SK-N-SH treated with all-trans-retinoic acid at 6 μM for 48 hours (cell line): Measurements from ENCODE around the gene AKAP7.
"Not testable (repeated sequence)": the region's sequence is repeated elsewhere in the genome, so short reads cannot be mapped to it uniquely, and the experiment has no call there.

Source experiments
- ATAC-seq: fragments of 200-7000 bp; cut with Tn5 transposase; 3 replicates; pipeline ENCODE4 v1.9.1; 2020; ENCODE audit warnings: mild to moderate bottlenecking, moderate library complexity
- ARNTL ChIP-seq: fragments of 450-650 bp; formaldehyde crosslinking; IDR thresholded peaks from 2 replicates; pipeline ENCODE4 v1.5.0; 2020; ENCODE audit warnings: low read depth, mild to moderate bottlenecking, moderate library complexity, borderline replicate concordance
- BACH2 ChIP-seq: fragments of 250-450 bp; sonication (Bioruptor Pico); IDR thresholded peaks from 2 replicates; pipeline ENCODE4 v1.9.0; 2021; ENCODE audit warnings: mild to moderate bottlenecking, borderline replicate concordance
- CREB5 ChIP-seq: fragments of 250-450 bp; sonication (Bioruptor Pico); IDR thresholded peaks from 2 replicates; pipeline ENCODE4 v1.5.1; 2020; ENCODE audit warnings: low read depth, mild to moderate bottlenecking, moderate library complexity
- CSDC2 ChIP-seq: fragments of 250-450 bp; sonication (Bioruptor Pico); IDR thresholded peaks from 2 replicates; pipeline ENCODE4 v1.5.0; 2020; ENCODE audit warnings: mild to moderate bottlenecking, moderate library complexity
- CSRNP3 ChIP-seq: fragments of 250-450 bp; sonication (Bioruptor Pico); IDR thresholded peaks from 2 replicates; pipeline ENCODE4 v1.5.1; 2021; ENCODE audit warnings: mild to moderate bottlenecking, moderate library complexity
- GLIS3 ChIP-seq: fragments of 250-450 bp; sonication (Bioruptor Pico); IDR thresholded peaks from 2 replicates; pipeline ENCODE4 v1.5.0; 2020; ENCODE audit warnings: mild to moderate bottlenecking, moderate library complexity
- ISL1 ChIP-seq: fragments of 250-450 bp; sonication (Bioruptor Pico); IDR thresholded peaks from 2 replicates; pipeline ENCODE4 v2.1.2; 2022; ENCODE audit warnings: mild to moderate bottlenecking, moderate library complexity
- OSR1 ChIP-seq: fragments of 250-450 bp; sonication (Bioruptor Pico); IDR thresholded peaks from 2 replicates; pipeline ENCODE4 v1.8.0; 2022; ENCODE audit warnings: moderate library complexity, mild to moderate bottlenecking, inconsistent platforms
- PATZ1 ChIP-seq: fragments of 250-450 bp; sonication (Bioruptor Pico); IDR thresholded peaks from 2 replicates; pipeline ENCODE4 v1.8.0; 2020; ENCODE audit warnings: mild to moderate bottlenecking, moderate library complexity, borderline replicate concordance
- POU6F1 ChIP-seq: fragments of 250-450 bp; sonication (Bioruptor Pico); IDR thresholded peaks from 2 replicates; pipeline ENCODE4 v1.8.0; 2021; ENCODE audit warnings: low read depth, mild to moderate bottlenecking, moderate library complexity, borderline replicate concordance
- RARB ChIP-seq: fragments of 250-450 bp; sonication (Bioruptor Pico); IDR thresholded peaks from 2 replicates; pipeline ENCODE4 v1.8.0; 2021; ENCODE audit warnings: mild to moderate bottlenecking, moderate library complexity
- SNAI2 ChIP-seq: fragments of 250-450 bp; sonication (Bioruptor Pico); IDR thresholded peaks from 2 replicates; pipeline ENCODE4 v1.5.0; 2020; ENCODE audit warnings: mild to moderate bottlenecking, moderate library complexity
- TCF4 ChIP-seq: fragments of 250-450 bp; sonication (Bioruptor Pico); IDR thresholded peaks from 2 replicates; pipeline ENCODE4 v1.8.0; 2021; ENCODE audit warnings: mild to moderate bottlenecking, moderate library complexity, borderline replicate concordance
- TOX ChIP-seq: fragments of 250-450 bp; sonication (Bioruptor Pico); IDR thresholded peaks from 2 replicates; pipeline ENCODE4 v1.8.0; 2021; ENCODE audit warnings: mild to moderate bottlenecking, moderate library complexity, borderline replicate concordance
- TSHZ2 ChIP-seq: fragments of 250-450 bp; sonication (Bioruptor Pico); IDR thresholded peaks from 2 replicates; pipeline ENCODE4 v1.5.0; 2020; ENCODE audit warnings: mild to moderate bottlenecking, moderate library complexity
- ZFP3 ChIP-seq: fragments of 250-450 bp; sonication (Bioruptor Pico); IDR thresholded peaks from 2 replicates; pipeline ENCODE4 v1.5.0; 2020; ENCODE audit warnings: mild to moderate bottlenecking, moderate library complexity
- ZFP30 ChIP-seq: fragments of 450-650 bp; formaldehyde crosslinking; IDR thresholded peaks from 2 replicates; pipeline ENCODE4 v1.5.0; 2022; ENCODE audit warnings: mild to moderate bottlenecking, moderate library complexity
- ZNF565 ChIP-seq: fragments of 450-650 bp; formaldehyde crosslinking; conservative IDR thresholded peaks from 2 replicates; pipeline ENCODE4 v1.5.0; 2020; ENCODE audit warnings: low read depth, mild to moderate bottlenecking, moderate library complexity
- ZNF70 ChIP-seq: fragments of 450-650 bp; formaldehyde crosslinking; IDR thresholded peaks from 2 replicates; pipeline ENCODE4 v1.5.0; 2020; ENCODE audit warnings: mild to moderate bottlenecking, moderate library complexity
- ZNF8 ChIP-seq: fragments of 450-650 bp; formaldehyde crosslinking; IDR thresholded peaks from 2 replicates; pipeline ENCODE4 v1.5.0; 2020; ENCODE audit warnings: mild to moderate bottlenecking, moderate library complexity

AKAP7 gene

GRCh38 chr6:131135244-131136020, at the start of gene AKAP7:
Gene AKAP7, plus strand, starts transcription at chr6:131135467. Its CDS starts 297 bp downstream, at chr6:131135764.
- peak; percentile 90 for ATAC-seq
- no peak for TF ChIP-seq TOX (CRISPR knock-in tag)
- no peak for TF ChIP-seq OSR1 (CRISPR knock-in tag)
- TF ChIP-seq BACH2 (CRISPR knock-in tag): no peak
- no peak for TF ChIP-seq PATZ1 (CRISPR knock-in tag)
- TF ChIP-seq CSRNP3 (CRISPR knock-in tag): no peak
- no peak for TF ChIP-seq TSHZ2 (CRISPR knock-in tag)
- TF ChIP-seq ZFP30: no peak
- no peak for TF ChIP-seq CSDC2 (CRISPR knock-in tag)
- TF ChIP-seq ZNF70: no peak
- TF ChIP-seq RARB (CRISPR knock-in tag): no peak
- TF ChIP-seq ARNTL (CRISPR knock-in tag): no peak
- no peak for TF ChIP-seq TCF4 (CRISPR knock-in tag)
- TF ChIP-seq ZNF8 (CRISPR knock-in tag): no peak
- TF ChIP-seq CREB5: no peak
- TF ChIP-seq ZFP3 (CRISPR knock-in tag): no peak
- no peak for TF ChIP-seq POU6F1 (CRISPR knock-in tag)
- no peak for TF ChIP-seq SNAI2
- no peak for TF ChIP-seq ISL1 (CRISPR knock-in tag)
- no peak for TF ChIP-seq ZNF565 (CRISPR knock-in tag)

- not testable (repeated sequence) for ATAC-seq
These were observed 44.9 kb upstream of the AKAP7 start for GRCh38 chr6:131090339-131090738.

GRCh38 chr6:131091944-131092343, 43.3 kb upstream of the AKAP7 start:
- not testable (repeated sequence) for ATAC-seq

- ATAC-seq: no peak
- no peak for TF ChIP-seq BACH2 (CRISPR knock-in tag)
- no peak for TF ChIP-seq TSHZ2 (CRISPR knock-in tag)
- TF ChIP-seq OSR1 (CRISPR knock-in tag): no peak
- TF ChIP-seq POU6F1 (CRISPR knock-in tag): no peak
- no peak for TF ChIP-seq RARB (CRISPR knock-in tag)
- TF ChIP-seq GLIS3 (CRISPR knock-in tag): no peak
- TF ChIP-seq ISL1 (CRISPR knock-in tag): no peak
- TF ChIP-seq ARNTL (CRISPR knock-in tag): no peak
- TF ChIP-seq CREB5: no peak
These were observed 41.9 kb upstream of the AKAP7 start for GRCh38 chr6:131093334-131093733.
